Vagina (tissue), 2 donors: ENCODE data around the gene RPL15.

ENCODE experiments used
- POLR2A ChIP-seq, 2 donors: fragments of 450-650 bp; IDR thresholded peaks; one replicate each; pipeline ENCODE4 v1.6.1; 2017; ENCODE audit warnings: antibody characterized with exemption in 2 of 2, mild to moderate bottlenecking in 2 of 2, moderate library complexity in 2 of 2
- TF ChIP-seq, protein P1 (sequence below), 3 experiments: fragments of 450-650 bp in 2 of 3; fragments of 200-600 bp in 1 of 3; sonication (generic) in 1 of 3; IDR thresholded peaks; one replicate each; pipeline ENCODE4 v1.5.1; 2017 to 2019; ENCODE audit warnings: antibody characterized with exemption in 3 of 3, mild to moderate bottlenecking in 2 of 3, moderate library complexity in 2 of 3

DNA sequence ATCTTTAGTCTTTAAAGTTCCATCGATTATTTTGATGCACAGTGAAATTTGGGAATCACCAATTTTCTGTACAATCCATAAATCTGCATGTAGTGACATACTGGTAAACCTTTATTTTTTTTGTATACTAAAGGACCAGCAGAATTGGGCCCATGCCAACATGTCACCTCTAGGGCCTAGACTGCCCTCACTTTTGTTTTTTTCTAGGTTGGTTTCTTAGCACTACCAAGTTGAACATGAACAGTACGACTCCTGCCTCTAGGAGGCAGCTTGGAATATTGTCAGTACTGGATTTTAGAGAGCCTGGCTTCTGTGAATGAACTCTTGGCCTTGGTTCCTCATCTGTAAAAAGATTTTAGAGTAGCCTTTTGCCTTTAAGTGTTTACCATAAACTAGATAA is 32.5 kb upstream of the RPL15 start:
- TF ChIP-seq POLR2A (IDR thresholded peaks at IDR 0.05) = no peak
- TF ChIP-seq, protein P1, sequence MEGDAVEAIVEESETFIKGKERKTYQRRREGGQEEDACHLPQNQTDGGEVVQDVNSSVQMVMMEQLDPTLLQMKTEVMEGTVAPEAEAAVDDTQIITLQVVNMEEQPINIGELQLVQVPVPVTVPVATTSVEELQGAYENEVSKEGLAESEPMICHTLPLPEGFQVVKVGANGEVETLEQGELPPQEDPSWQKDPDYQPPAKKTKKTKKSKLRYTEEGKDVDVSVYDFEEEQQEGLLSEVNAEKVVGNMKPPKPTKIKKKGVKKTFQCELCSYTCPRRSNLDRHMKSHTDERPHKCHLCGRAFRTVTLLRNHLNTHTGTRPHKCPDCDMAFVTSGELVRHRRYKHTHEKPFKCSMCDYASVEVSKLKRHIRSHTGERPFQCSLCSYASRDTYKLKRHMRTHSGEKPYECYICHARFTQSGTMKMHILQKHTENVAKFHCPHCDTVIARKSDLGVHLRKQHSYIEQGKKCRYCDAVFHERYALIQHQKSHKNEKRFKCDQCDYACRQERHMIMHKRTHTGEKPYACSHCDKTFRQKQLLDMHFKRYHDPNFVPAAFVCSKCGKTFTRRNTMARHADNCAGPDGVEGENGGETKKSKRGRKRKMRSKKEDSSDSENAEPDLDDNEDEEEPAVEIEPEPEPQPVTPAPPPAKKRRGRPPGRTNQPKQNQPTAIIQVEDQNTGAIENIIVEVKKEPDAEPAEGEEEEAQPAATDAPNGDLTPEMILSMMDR (IDR thresholded peaks at IDR 0.05) = no peak
